NB4 (cell line): ENCODE data around the gene MATN1.

Source experiments
- DNase-seq: peaks from one replicate; pipeline ENCODE4 v3.0.0; 2010; ENCODE audit warnings: low read depth
- H3K4me3 ChIP-seq: one replicate; pipeline ENCODE4 v1.5.1; 2011; ENCODE audit warnings: mild to moderate bottlenecking, low read depth, low read length, moderate library complexity
- CTCF ChIP-seq: IDR thresholded peaks from one replicate; pipeline ENCODE4 v1.5.1; 2012; ENCODE audit warnings: low read depth, low read length
- MAX ChIP-seq: IDR thresholded peaks from 2 replicates; pipeline ENCODE4 v1.6.1; 2011; ENCODE audit warnings: low read depth, low read length
- MYC ChIP-seq: IDR thresholded peaks from 2 replicates; pipeline ENCODE4 v1.6.1; 2011; ENCODE audit warnings: low read depth, low read length
- POLR2A ChIP-seq: IDR thresholded peaks from 2 replicates; pipeline ENCODE4 v1.6.1; 2011; ENCODE audit warnings: mild to moderate bottlenecking; ENCODE audit not compliant: insufficient read length; ENCODE audit errors: extremely low read depth

MATN1 gene

GRCh38 chr1:30738715-30739559 is 15.6 kb upstream of the MATN1 start:
- no peak for TF ChIP-seq CTCF
- no peak overlapping the region for H3K4me3 ChIP-seq
- DNase-seq, result no peak

- H3K4me3 ChIP-seq, result no peak overlapping the region
- TF ChIP-seq MYC, result no peak
- TF ChIP-seq POLR2A, result no peak
- no peak for TF ChIP-seq MAX
- no peak for TF ChIP-seq CTCF
- DNase-seq, result no peak
Measured at GRCh38 chr1:30738040-30738714, 14.8 kb upstream of the MATN1 start.

- H3K4me3 ChIP-seq, result no peak overlapping the region
- DNase-seq, result no peak
- TF ChIP-seq CTCF, result no peak
- no peak for TF ChIP-seq MAX
- TF ChIP-seq POLR2A, result no peak
- no peak for TF ChIP-seq MYC
Measured at GRCh38 chr1:30737357-30738039, 14.1 kb upstream of the MATN1 start.

GRCh38 chr1:30735668-30736498 is 12.5 kb upstream of the MATN1 start:
- TF ChIP-seq MAX (no peak), MYC (no peak), POLR2A (no peak), CTCF (no peak)
- no peak overlapping the region for H3K4me3 ChIP-seq
- no peak for DNase-seq

GRCh38 chr1:30735124-30735523 is 11.7 kb upstream of the MATN1 start:
- no peak overlapping the region for H3K4me3 ChIP-seq
- DNase-seq, result no peak
- TF ChIP-seq POLR2A (no peak), CTCF (no peak), MYC (no peak), MAX (no peak)
